ENCODE measurements around the gene FAM13A.

The FAM13A gene

DNA sequence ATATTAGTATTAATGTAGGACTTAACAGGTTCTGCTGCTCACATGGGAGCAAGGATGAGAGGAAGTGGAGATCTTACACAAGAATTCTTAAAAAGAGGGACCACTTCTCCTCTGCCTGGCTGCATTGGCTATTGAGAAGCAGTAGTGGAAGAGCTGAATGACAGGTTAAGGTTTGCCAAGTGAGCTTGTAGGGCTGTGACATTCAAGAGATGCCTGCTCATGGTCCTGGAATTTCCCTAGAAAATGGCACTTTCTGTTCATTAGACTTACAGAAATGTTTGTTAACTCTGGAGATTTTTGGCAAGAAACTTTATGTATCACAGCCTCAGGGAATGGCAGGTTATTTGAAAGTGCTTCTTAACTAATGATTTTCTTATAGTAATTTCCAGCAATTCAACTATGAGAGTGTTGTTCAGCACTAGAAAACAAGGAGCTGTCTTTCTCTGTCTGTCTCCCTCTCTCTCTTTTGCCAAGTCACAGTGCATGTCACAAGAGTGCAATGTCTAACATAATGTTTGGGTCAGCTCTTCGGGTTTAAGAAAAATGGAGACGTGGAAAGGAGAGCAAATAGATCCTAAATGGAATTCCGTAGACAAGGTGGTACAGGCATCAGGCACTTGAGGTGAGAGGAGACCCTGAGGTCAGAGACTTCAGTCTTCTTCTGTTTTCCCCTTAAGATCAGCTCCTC lies 351.0 kb downstream of the FAM13A start:
- no peak for DNase-seq (ENCODE audit: low read depth, low spot score)
- CTCF ChIA-PET, result interaction anchor here (0.7 to 8.7 kb wide), 41 partner anchors 8 to 405 kb away, joined by 3 to 98 read pairs (median 5); partner anchors contain the start of gene NAP1L5

DNA sequence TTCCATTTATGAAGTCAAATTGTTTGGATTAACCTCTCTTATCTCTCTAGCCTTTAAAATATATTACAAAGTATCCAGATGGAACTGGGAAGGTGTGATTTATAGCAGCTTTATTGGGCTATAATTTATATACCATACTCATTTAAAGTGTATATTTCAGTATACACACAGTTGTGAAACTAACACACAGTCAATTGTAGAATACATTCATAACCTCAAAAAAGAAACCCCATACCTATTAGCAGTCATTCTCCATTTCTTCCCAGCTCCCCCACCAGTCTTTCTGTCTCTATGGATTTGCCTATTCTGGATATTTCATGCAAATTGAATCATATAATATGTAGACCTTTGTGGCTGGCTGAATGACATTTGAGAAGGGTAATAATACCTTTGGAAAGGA lies 351.8 kb downstream of the FAM13A start:
- POLR2A ChIA-PET, result no interaction called here
- TF ChIP-seq, protein P1, sequence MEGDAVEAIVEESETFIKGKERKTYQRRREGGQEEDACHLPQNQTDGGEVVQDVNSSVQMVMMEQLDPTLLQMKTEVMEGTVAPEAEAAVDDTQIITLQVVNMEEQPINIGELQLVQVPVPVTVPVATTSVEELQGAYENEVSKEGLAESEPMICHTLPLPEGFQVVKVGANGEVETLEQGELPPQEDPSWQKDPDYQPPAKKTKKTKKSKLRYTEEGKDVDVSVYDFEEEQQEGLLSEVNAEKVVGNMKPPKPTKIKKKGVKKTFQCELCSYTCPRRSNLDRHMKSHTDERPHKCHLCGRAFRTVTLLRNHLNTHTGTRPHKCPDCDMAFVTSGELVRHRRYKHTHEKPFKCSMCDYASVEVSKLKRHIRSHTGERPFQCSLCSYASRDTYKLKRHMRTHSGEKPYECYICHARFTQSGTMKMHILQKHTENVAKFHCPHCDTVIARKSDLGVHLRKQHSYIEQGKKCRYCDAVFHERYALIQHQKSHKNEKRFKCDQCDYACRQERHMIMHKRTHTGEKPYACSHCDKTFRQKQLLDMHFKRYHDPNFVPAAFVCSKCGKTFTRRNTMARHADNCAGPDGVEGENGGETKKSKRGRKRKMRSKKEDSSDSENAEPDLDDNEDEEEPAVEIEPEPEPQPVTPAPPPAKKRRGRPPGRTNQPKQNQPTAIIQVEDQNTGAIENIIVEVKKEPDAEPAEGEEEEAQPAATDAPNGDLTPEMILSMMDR (IDR thresholded peaks at IDR 0.05; ENCODE audit: insufficient read depth, low read length, missing control alignments), result no peak
- no peak for DNase-seq (ENCODE audit: low read depth, low spot score)
- CTCF ChIA-PET, result interaction anchor here (1.1 to 8.7 kb wide), 19 partner anchors 8 to 325 kb away, joined by 3 to 98 read pairs (median 8); partner anchors contain the start of gene NAP1L5
- no peak overlapping the region for H3K4me3 ChIP-seq (ENCODE audit: low read depth, low read length)

More for the DNA sequence above, 351.0 kb downstream of the FAM13A start:
- POLR2A ChIA-PET, result interaction anchor here (0.6 kb wide), 1 partner anchor 111 kb away, joined by 3 read pairs; no protein-coding TSS in a partner anchor
- H3K4me3 ChIP-seq (ENCODE audit: low read depth, low read length), result no peak overlapping the region
- TF ChIP-seq, protein P1 (IDR thresholded peaks at IDR 0.05; ENCODE audit: insufficient read depth, low read length, missing control alignments), result no peak

DNA sequence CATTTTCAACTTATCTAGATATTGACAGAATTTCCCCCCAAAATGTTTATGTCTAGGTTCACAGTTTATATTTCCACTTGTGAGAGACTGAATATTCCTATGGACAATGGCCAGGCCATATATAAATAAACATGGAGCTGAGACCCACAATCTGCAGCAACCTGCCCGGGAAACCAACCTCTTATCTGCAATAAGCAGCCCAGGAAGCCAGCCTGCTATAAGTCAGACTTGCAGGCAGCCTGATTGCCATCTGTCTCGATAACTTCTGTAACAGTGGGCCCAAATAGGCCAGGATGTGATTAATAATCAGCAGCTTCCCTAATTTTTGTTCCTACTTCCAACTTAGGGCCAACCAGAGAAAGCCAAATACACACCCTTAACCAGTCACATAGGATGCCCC lies 354.2 kb downstream of the FAM13A start:
- TF ChIP-seq, protein P1 (IDR thresholded peaks at IDR 0.05; ENCODE audit: insufficient read depth, low read length, missing control alignments), result no peak
- H3K4me3 ChIP-seq (ENCODE audit: low read depth, low read length), result no peak overlapping the region
- no peak for DNase-seq (ENCODE audit: low read depth, low spot score)
- CTCF ChIA-PET, result interaction anchor here (0.9 to 8.7 kb wide), 4 partner anchors 20 to 321 kb away, joined by 3 to 98 read pairs (median 4); no protein-coding TSS in a partner anchor
- POLR2A ChIA-PET, result no interaction called here

DNA sequence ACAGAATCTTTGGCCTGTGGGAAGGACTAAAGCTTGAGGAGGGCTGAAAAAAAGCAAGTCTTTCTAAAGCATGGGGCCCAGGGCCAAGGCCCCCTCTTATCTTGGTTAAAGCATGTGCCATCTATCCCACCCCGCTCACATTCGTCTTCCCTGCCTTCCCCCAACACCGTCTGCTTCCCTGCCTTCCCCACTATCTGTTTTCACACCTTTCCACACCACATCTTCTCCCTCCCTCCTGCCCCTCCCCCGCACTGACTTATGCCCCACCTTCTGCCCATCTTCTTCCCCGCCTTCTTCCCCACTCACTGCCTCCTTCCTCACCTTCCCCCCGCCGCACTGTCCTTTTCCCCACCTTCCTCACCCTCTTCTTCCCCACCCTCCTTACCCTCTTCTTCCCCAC lies 358.5 kb downstream of the FAM13A start:
- ChIA-PET POLR2A (no interaction called here), CTCF (interaction anchor here (1.9 to 3.6 kb wide), 3 partner anchors 8 to 325 kb away, joined by 8 to 15 read pairs (median 11); no protein-coding TSS in a partner anchor)
- DNase-seq (ENCODE audit: low read depth, low spot score), result no peak
- no peak overlapping the region for H3K4me3 ChIP-seq (ENCODE audit: low read depth, low read length)
- TF ChIP-seq, protein P1 (IDR thresholded peaks at IDR 0.05; ENCODE audit: insufficient read depth, low read length, missing control alignments), result no peak

DNA sequence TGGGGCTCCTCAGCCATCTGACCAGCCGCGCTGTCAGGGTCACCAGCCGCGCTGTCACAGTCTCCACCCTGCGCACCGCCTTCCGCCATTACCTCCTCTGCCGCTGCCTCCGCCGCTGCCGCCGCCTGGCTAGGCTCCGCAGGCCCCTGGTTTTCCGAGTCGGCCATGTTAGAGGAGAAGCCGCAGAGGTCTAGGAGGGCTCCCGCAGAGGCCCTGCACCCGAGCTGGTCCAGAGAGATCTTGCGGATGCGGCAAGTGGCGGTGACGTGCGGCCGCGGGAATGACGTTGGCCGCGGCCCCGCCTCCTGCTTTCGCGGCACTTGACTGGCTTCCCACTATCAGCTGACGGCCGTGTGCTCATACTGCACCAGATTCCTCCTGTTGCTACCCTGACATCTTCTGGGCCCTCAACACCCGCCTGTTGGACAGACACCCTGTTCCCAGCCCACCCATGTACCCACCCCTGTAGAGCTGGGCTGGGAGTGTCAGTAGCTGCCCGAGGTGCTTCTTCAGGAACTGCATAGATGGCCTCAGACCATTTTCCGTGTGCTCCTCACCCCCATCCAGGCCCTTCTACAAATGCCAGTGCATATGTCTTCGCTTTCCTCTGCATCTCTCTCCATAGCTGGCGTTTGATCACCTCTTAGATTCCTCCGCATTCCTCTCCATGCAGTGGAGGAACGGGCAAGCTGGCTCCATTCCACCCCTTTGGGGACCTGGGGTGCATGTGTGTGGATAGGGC lies 359.2 kb downstream of the FAM13A start, which contains the start of gene NAP1L5:
TSS of gene NAP1L5 (minus strand) at position 242 of the 742 bp plus-strand sequence. CDS start at position 167, 75 bp downstream.
- TF ChIP-seq, protein P1 (IDR thresholded peaks at IDR 0.05; ENCODE audit: insufficient read depth, low read length, missing control alignments), result no peak
- ChIA-PET CTCF (interaction anchor here (1.1 to 3.6 kb wide), 4 partner anchors 9 to 326 kb away, joined by 3 to 15 read pairs (median 10); no protein-coding TSS in a partner anchor), POLR2A (no interaction called here)
- no peak for DNase-seq (ENCODE audit: low read depth, low spot score)
- peak within 1 kb of the TSS; percentile 63 for H3K4me3 ChIP-seq (ENCODE audit: low read depth, low read length)

DNA sequence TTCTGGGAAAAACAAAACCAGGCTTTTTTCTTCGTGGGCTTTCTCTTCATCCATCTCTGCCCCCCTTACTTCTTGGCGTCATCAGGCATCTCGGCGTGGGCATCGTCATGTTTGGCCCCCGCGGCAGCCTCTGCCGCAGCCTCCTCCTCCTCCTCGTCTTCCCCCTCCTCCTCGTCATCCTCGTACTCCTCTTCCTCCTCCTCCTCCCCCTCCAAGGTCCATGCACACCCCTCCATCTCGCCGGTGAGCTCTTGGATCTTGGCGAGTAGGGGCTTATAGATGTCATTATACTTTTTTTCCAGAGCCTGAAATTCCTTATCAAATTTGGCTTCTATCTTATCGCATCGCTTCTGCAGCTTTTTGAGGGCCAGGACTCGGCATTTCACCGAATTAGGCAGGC lies 359.8 kb downstream of the FAM13A start:
- TF ChIP-seq, protein P1 (IDR thresholded peaks at IDR 0.05; ENCODE audit: insufficient read depth, low read length, missing control alignments), result no peak
- POLR2A ChIA-PET, result no interaction called here
- CTCF ChIA-PET, result interaction anchor here (1.1 to 3.6 kb wide), 4 partner anchors 9 to 327 kb away, joined by 3 to 15 read pairs (median 10); no protein-coding TSS in a partner anchor
- peak overlapping the region; percentile 63 for H3K4me3 ChIP-seq (ENCODE audit: low read depth, low read length)
- DNase-seq (ENCODE audit: low read depth, low spot score), result no peak

All from AG04449 (cell line).